Endothelial cell of hepatic sinusoid (primary cell): ENCODE measurements around the gene SOCS2.
"Not testable (repeated sequence)": the region's sequence is repeated elsewhere in the genome, so short reads cannot be mapped to it uniquely, and the experiment has no call there.

Experiments used
- in situ Hi-C: cut with HindIII; loops from 2 replicates; pipeline ENCODE4 v1.10.0; 2017; ENCODE audit warnings: low sequenced_read_pairs

Gene SOCS2, protein sequence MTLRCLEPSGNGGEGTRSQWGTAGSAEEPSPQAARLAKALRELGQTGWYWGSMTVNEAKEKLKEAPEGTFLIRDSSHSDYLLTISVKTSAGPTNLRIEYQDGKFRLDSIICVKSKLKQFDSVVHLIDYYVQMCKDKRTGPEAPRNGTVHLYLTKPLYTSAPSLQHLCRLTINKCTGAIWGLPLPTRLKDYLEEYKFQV

DNA sequence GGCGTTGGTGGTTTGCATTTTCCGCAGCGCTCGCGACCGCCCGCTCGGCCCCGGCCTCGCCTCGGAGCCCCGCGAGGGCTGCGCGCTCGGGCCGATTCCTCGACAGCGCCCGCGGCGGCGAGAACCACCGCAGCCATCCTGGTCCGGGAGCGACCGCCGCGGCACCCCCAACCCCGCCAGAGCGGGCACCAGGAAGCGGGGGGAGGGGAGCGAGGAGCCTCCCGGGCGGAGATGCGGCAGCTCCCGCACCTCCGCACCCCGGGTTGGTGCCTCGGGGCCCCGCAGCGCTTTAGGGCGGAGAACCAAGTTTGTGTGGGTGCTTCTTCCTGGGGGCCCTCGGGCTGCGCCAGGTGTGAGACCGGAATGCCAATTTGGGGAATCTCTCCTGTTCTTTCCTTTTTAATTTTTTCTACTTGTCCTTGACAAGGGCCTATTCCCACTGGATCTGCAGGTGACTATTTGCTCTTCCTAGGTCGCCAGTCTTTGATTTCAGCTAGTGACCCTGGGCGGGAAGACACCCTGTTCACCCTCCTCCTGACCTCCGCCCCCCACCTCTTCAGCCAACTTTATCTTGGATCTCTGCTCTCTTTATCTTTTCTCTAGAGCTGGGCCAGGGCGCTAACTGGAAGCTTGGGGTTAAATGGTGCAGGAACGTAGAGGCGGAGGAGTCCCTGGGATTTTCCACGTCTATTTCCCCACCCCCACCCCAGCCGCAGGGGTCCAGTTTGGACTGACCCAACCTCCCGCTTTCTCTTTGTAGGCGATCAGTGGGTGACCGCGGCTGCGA lies at the start of gene SOCS2:
SOCS2 (plus strand) TSS at position 751 of the 787 bp plus-strand sequence. CDS start 223 bp downstream, outside the sequence.
- in situ Hi-C loops, result loop anchor here (5.0 kb wide), 1 partner anchor 60 kb away; no protein-coding TSS in a partner anchor

DNA sequence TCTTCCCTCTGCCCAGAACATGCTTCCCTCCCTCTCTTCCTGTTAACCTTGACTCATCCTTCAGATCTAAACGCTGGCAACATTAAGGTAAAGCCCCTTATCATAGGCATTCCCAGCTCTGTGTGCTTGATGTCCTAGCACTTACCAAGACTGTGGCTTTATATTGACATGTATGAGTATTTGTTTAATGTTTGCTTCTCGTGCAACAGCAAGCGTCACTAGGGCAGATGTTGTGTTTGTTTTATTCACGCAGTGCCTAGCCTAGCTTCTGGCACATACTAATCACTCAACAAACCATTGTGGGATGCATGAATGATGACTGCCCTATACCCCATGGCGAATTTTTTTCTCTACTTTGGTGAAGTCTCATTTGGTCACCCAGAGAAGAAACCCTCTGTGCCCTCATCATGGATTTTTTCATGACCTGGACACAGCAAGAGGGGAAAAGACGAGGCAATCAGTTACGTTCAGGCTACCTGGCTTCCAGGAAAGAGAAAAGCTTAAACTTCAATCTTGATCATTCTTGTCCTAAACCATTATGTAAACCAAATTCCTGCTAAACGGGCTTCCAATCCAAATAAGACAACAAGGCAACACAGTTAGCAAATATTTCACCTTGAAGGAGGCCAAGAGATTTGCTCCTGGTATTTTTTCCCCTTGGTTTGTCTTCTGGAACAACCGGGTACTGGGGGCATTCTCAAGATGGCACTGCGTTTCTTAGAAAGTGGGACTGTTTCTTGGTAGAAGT lies 47.9 kb upstream of the SOCS2 start:
- in situ Hi-C loops, result loop anchor here (25.0 kb wide), 1 partner anchor 588 kb away; no protein-coding TSS in a partner anchor

DNA sequence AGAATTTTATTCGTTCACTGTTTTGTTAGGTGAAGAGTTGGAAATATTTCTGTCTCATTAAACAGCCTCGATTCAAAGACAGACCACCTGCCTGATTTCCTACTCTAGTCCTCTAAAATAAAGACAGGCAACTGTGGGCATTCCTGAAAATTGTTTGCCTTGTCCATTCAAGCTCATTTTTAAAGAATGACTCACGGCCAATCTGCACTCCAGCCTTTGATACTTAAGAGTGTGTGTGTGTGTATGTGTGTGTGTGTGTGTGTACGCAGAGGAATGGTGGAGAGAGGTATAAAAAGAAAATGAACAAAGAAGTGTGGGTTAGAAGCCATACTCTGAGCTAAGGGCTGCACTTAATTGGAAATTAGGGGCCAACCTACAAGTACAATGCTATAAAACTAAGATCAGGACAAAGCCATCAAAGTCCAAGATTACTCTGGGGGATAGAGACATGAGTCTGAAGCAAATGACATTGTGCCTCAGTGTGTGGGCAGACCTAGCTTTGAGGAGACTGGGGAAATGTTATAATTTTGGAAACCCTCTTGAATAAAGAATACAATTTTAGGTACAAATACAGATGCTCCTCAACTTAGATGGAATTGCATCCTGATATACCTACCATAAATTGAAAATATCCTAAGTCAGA lies 45.6 kb upstream of the SOCS2 start:
- in situ Hi-C loops, result no loop called here

DNA sequence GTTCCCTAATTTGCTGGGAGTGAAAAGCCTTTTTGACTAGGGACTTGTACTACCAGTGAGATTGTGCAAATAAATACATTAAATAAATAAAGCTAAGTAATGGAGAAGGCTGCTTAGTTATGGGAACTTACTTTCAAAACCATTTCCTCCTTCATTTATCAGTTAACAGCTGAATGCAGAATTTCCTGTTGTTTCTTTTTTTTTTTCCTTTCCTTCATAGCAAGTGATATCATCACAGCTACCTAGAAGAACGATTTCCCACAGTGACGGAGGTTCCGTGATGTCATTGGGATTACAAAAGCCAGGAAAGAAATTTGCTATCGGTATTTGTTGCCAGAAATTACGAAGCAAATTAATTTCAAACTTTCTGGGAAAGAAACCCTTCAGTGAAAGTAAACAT lies 42.1 kb upstream of the SOCS2 start:
- in situ Hi-C loops, result no loop called here

DNA sequence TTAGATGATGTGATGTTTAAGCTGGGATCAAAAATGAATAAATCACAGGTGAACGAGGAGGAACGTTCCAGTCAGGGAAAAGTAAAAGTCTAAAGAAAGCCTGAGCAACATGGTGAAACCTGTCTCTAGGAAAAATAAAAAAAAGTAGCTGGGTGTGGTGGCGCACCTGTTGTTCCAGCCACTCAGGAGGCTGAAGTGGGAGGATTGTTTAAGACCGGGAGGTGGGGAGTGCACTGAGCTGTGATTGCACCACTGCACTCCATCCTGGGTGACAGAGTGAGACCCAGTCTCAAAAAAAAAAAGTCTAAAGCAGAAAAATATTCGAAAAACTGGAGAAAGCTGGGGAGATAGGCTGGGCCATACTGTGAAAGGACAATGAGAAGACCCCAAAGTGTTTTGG lies 39.2 kb upstream of the SOCS2 start:
- in situ Hi-C loops, result no loop called here

DNA sequence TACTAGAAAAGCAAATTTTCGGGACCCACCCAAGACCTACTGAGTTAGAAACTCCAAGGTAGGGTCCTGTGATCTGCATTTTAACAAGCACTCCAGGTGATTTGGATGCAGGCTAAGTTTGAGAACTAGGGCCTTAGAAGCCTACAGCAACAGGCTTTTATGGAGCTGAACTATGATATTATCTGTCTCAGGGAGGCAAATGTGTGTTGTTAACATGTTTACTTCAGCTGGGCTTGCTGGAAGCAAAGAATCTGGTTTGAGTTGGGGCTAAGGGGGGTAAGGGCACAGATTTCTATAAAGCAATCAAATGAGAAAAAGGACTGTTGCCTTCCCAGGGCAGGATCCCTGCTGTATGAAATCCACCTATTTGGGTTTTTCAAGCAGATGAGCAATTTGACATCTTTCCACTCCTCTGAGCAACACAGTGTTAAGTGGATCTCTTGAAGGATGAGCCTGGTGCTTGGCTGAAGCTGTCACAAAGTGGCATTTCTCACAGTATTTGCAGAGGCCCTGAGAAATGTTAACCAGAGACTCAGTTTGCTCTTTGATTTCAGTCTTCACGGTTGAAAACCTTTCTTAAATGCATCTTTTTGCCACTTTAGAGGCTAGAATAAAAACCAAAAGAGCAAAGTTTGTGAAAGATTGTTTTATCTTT lies 36.2 kb upstream of the SOCS2 start:
- in situ Hi-C loops, result no loop called here

DNA sequence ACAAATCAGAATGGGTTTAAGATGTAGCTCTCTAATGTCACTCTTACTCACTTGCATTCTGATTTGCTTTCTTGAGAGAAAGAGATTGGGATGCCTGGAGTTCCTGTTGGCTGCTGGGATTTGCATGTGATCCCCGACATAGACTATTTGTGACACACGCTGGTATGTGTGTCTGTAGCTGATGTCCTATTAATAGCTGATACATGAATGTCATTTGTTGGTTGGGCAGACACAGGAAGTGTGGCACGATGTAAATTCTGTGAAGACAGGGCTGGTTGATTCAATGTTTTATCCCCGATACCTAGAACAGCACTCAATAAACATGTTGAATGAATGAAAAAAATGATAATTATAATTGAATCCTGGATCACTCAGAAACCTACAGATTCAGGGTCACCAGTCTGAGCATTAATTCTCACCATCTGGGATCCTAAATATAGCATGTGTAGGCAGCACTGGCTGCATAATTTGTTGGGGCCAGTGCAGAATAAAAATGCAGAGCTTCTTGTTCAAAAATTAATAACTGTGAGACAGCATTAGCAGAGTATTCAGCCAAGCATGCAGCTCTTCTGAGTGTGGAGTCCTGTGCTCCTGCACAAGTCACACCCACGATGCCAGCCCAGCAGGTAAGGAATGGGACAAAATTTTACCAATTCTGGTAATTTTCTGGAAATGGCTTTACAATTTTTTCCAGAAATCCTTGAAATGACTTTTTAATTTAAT lies 35.5 kb upstream of the SOCS2 start:
- in situ Hi-C loops, result no loop called here

DNA sequence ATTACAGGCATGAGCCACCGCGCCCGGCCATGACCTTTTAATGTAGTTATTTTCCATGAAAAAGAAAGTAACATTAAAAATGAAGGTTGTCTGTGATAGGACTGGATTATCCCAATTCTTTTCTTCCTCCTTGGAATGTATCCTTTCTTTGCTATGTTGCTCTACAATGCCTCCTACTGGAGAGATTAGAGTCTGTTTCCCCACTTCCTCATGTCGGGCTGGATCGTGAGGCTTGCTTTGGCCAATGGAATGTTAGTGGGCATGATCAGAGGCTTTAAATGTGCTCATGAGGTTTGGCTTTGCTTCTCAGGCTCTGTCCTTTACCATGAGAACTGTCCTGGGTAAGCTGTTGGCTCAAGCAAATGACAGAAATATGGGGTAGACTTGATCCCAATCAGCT lies 34.7 kb upstream of the SOCS2 start:
- in situ Hi-C loops, result no loop called here

DNA sequence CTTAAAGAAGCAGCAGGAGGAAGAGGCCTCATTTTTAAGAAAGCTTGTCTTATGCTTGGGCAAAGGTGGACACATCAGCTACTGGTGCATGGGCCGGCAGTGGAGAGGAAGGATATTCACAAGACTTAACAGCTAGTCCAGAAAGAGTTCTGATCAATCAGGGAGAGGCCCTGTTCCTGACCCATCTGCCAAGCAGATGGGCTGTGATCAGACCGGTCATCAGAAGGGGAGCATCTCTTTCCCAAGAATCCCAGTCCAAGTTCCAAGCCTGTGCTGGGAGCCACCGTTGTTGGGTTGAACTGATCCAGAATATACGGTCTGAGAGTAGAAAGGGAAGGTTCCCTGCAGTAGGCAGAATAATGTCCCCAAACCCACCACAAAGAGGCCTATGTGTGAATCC lies 32.7 kb upstream of the SOCS2 start:
- in situ Hi-C loops, result no loop called here

DNA sequence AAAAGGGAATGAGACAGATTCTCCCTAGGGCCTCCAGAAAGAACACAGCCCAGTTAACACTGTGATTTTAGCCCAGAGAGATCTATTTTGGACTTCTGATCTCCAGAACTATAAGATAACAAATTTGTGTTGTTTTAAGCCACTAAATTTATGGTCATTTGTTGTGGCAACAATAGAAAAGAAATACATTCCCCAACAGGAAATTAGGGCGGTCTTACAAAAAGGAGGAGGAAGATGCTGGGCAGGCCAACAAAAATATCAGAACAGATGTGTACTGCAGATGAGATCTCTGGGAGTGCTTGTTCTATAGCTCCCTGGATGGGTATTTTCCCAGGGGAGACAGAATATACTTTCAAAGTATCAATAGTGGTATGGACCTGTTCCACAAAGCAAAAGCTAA lies 32.0 kb upstream of the SOCS2 start:
- in situ Hi-C loops, result no loop called here

DNA sequence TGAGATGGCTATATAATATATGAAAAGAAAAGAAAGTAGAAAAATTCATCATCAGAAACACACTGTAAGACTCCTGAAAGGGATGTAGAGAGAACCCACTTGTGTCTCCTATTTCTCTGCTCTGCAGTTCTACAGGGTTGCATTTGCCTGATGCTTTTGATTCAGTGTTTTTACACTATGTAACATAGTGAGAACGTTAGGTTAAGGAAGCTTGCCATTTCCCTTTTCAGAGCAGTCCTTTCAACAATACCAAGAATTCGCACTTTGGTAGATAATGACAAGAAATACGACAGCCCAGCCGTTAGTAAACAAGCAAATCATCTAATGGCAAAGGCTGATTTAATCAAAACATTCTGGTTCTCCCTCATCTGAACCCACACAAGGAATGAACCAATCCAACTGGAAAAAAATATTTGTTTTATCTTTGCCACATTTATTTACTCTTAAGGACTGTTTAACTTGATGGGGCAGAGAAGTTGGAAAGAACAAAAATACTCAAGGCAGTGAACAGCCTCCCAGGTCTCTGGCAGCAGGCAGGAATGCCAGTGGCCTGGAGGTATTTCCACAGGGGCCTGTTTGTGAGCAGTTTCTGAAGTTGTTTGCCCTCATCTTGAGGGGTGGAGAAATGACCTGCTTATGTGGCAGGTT lies 30.8 kb upstream of the SOCS2 start:
- in situ Hi-C loops, result no loop called here

DNA sequence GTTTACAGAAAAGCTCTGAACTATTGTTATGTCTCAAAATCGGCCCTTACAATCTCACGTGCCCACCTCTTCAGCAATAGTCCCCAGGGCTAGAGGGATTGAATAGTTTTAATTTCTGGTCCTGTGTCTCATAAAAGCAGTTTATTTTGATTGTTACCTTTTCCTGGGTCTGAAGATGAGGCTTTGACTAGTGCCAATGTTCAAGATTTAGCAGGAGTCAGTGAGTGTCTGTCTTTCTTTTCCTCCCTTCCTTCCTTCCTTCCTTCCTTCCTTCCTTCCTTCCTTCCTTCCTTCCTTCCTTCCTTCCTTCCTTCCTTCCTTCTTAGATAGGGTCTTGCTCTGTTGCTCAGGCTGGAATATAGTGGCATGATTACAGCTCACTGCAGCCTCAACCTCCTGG lies 24.7 kb upstream of the SOCS2 start:
- in situ Hi-C loops, result no loop called here

DNA sequence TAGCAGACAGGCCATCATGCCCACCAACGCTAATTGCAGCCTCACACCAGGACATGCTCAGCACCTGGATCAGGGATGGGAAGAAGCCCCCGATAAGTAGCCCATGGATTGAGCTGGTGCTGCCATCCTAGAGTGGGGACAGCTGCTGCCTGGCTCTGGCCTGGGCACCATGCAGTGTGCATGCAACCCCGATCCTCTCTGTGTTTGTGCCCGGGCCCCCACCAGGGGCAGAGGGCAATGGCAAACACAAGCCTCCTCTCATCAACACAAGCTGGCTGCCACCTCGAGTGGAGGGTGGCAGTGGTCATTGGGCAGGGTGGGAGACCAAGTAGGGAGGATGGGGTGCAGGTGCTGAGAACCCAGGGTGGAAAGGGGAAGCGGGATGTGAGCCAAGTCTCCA lies 23.3 kb upstream of the SOCS2 start:
- in situ Hi-C loops, result no loop called here

DNA sequence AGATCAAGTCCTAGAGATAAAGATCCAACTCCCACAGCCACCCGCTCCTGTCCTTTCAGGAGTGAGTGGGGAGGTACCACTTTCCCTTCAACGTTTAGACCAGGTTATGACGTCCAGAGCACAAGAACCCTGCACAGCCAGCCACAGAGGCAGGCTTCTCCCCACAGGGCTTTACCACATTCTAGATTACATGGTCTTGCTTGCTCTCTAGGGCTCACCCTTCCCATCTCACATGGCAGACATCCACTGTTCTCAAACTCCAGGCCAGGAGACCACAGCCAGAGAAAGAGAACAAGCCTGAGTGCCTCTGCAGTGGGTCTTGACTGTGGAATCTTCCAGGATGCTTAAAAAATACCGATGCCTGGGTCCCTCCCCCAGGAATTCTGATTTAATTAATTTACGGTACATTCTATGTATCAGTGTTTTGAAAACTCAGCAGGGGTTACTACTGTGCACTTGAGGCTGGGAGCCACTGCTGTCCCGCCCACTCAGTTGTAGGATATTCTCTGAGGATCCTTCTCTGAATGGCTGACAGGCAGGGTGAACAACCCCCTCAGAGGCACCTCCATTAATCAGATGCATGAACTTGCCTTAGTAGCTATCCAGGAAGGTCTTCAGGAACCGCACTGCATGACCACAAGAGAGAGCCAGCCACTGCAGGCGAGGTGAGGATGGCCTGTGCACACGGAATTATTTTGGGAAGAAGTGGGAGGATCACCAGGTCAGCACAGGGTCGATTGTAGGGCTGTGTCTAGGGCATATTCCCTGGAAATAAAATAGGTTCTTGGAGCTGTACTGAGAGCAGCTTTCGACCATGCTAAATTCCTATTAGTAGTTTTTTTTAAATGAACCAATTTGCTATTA lies 21.5 kb upstream of the SOCS2 start:
- in situ Hi-C loops, result no loop called here

DNA sequence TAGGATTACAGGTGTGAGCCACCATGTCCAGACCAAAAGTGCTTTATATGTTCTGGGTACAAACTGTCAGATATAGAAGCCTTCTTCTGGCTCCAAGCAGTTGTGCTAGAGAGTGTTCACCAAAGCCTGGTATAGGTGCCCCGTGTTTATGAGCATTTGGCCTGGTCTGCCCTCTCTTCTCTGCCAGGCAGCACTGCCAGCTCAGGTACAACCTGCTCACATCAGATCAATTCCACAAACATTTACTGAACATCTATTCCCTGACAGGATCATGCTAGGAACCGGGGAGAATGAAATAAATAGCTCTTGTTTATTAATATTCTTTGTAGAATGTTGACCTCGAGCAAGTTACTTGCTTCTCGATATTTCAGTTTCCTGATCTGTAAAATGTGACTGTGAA lies 20.0 kb upstream of the SOCS2 start:
- in situ Hi-C loops, result no loop called here

DNA sequence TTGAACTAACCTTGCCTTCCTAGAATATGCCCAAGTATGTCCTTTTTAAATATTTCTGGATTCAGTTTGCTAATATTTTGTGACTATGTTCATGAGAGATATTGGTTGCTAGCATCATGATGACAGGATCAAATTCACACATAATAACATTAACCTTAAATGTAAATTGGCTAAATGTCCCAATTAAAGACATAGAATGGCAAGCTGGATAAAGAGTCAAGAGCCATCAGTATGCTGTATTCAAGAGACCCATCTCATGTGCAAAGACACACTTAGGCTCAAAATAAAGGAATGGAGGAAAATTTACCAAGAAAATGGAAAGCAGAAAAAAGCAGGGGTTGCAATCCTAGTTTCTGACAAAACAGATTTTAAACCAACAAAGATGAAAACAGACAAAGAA lies 14.6 kb upstream of the SOCS2 start:
- in situ Hi-C loops, result not testable (repeated sequence)

DNA sequence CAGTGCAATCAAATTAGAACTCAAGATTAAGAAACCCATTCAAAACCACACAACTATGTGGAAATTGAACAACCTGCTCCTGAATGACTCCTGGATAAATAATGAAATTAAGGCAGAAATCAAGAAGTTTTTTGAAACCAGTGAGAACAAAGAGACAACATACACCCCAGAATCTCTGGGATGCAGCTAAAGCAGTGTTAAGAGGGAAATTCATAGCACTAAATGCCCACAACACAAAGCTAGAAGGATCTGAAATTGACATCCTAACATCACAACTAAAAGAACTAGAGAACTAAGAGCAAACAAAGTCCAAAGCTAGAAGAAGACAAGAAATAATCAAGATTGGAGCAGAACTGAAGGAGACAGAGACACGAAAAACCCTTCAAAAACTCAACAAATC lies 13.8 kb upstream of the SOCS2 start:
- in situ Hi-C loops, result not testable (repeated sequence)

DNA sequence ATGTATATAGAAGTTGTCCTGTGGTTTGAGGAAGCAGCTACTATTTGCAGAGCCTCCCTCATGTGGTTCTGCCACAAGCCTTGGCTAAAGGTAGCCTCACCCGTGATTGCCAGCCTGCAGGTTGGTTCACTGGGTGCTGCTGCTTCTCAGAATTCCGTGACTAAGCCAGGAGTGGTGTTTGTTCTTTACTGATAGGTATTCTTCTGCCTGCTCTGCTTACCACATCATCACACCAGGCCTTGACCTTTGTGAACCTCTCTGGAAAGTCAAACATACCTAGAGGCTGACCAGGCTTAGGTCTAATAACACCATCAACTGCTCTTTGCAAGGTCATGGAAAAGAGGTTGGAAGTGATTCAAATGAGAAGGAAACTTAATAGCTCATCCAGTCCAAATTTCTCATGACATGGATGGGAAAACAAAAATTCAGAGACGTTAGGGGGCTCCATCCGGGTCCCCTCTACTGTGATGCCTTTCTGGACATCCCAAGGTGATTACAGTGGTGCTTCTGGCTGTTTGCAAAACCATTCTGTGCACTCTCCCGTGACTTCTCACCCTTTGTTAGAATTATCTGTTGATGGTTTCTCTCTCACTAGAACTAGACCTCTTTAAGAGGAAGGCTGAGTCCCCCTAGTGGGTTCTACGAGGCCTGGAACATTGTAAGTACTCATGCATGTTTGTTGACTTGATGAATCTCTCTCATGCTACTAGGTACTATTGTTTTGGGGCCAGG lies 8.5 kb upstream of the SOCS2 start:
- in situ Hi-C loops, result no loop called here
